HFFc6 (cell line): Measurements from ENCODE around the gene ACSL4. TPM values are rescaled to one million over a fixed set of nuclear protein-coding genes. Genes with fewer than 3 reads are reported as not detected.
A peak's percentile ranks its signal among the peaks of the same experiment; 100 is the strongest.

Experiments
- DNase-seq: peaks from one replicate; pipeline ENCODE4 v3.0.0-alpha.2; 2018
- H3K27ac Mint-ChIP-seq: 2 replicates; pipeline ENCODE4 v1.8.0; 2020; ENCODE audit warnings: mild to moderate bottlenecking, mixed read lengths
- H3K27me3 Mint-ChIP-seq: 2 replicates; pipeline ENCODE4 v1.8.0; 2021; ENCODE audit warnings: mild to moderate bottlenecking, moderate library complexity, mixed read lengths; ENCODE audit not compliant: insufficient read depth
- H3K36me3 Mint-ChIP-seq: 2 replicates; pipeline ENCODE4 v1.8.0; 2021; ENCODE audit warnings: low read depth, mixed read lengths
- H3K4me1 Mint-ChIP-seq: 2 replicates; pipeline ENCODE4 v1.8.0; 2020; ENCODE audit warnings: low read depth, mixed read lengths
- H3K4me3 Mint-ChIP-seq: 2 replicates; pipeline ENCODE4 v1.8.0; 2020; ENCODE audit warnings: mild to moderate bottlenecking, moderate library complexity, mixed read lengths
- H3K9me3 Mint-ChIP-seq: 2 replicates; pipeline ENCODE4 v1.8.0; 2020; ENCODE audit warnings: mild to moderate bottlenecking, mixed read lengths
- CTCF ChIP-seq: fragments of 200-600 bp; sonication (generic); IDR thresholded peaks from 2 replicates; pipeline ENCODE4 v1.5.0; 2021; ENCODE audit warnings: antibody characterized with exemption, mild to moderate bottlenecking
- total RNA-seq, 6 experiments: library from RNA; stranded (reverse); fragmentation: NEBNext Ultra II Directional; extraction: Animal tissue kit (Norgen Biotek cat#: 25700); gene quantifications; 2 replicates in 1 of 6; 3 replicates in 5 of 6; pipeline ENCODE4 v1.2.3, GENCODE V29; 2021

The ACSL4 gene
- total RNA-seq, 6 experiments from 2014 or later = 84.2 to 117 (median 92.3) TPM

GRCh38 chrX:109623997-109624396 is 109.1 kb downstream of the ACSL4 start:
- Mint-ChIP-seq H3K9me3 (no peaks in the 10 kb centered on the region), H3K4me3 (no peak overlapping the region), H3K27me3 (no peaks in the 10 kb centered on the region), H3K4me1 (peaks cover 5% of the 10 kb centered on the region; the same call in 1 of the 2 replicates), H3K27ac (no peak overlapping the region), H3K36me3 (peaks cover 5% of the 10 kb centered on the region; the same call in 1 of the 2 replicates)
- TF ChIP-seq CTCF = no peak
- DNase-seq = no peak

- Mint-ChIP-seq H3K4me1 (no peaks in the 10 kb centered on the region; the same call in 1 of the 2 replicates), H3K9me3 (no peaks in the 10 kb centered on the region), H3K27me3 (no peaks in the 10 kb centered on the region), H3K4me3 (no peak overlapping the region), H3K36me3 (no peaks in the 10 kb centered on the region), H3K27ac (no peak overlapping the region)
- TF ChIP-seq CTCF = no peak
- DNase-seq = no peak
These were observed 110.8 kb downstream of the ACSL4 start for GRCh38 chrX:109622270-109622669.

DNA sequence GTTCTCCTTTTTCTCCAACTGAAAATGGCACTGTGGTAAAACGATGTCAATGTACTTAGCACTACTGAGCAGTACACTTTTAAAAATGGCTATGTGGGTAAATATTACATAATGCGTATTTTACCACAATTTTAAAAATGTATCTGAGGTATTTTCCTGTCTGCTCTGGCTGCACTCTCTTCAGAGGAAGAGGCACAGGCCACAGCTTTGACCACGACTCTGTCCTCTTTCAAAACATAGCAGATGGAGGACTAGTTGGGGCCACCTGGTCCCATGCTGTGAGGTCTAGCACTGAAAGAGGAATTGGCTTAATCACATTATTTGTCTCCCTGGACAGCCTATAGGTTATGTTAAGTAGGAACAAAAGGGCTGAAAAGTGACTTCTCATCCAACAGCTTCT is 113.3 kb downstream of the ACSL4 start:
- Mint-ChIP-seq H3K9me3 (no peaks in the 10 kb centered on the region), H3K27me3 (no peaks in the 10 kb centered on the region), H3K4me3 (no peak overlapping the region), H3K36me3 (no peaks in the 10 kb centered on the region), H3K27ac (no peak overlapping the region), H3K4me1 (no peaks in the 10 kb centered on the region)
- DNase-seq = no peak
- no peak for TF ChIP-seq CTCF

DNA sequence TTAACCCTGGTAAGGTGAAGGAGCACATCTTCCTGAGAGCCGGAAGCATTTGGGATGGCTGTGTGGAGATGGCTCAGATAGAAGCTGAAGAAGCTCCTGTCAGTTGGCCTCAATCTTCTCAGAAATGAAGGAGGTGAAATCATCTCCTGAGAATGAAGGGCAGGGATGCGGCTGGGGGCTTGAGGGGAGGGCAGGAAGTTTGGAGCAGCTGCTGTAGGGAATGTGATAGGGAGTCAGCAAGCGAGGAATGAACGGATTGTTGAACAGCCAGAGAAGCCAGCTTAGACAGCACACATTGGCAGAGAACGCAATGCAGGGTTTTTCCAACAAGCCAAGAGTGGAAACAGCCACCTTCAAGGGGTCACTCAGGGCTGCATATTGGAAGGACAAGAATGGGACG is 118.1 kb downstream of the ACSL4 start:
- Mint-ChIP-seq H3K9me3 (no peaks in the 10 kb centered on the region), H3K27ac (no peak overlapping the region), H3K36me3 (no peaks in the 10 kb centered on the region), H3K4me1 (no peaks in the 10 kb centered on the region), H3K4me3 (no peak overlapping the region), H3K27me3 (no peaks in the 10 kb centered on the region)
- DNase-seq = no peak
- no peak for TF ChIP-seq CTCF

GRCh38 chrX:109601486-109601885 is 131.6 kb downstream of the ACSL4 start:
- Mint-ChIP-seq H3K4me3 (no peak overlapping the region), H3K27me3 (peaks cover 9% of the 10 kb centered on the region), H3K36me3 (no peaks in the 10 kb centered on the region), H3K4me1 (peaks cover 7% of the 10 kb centered on the region), H3K27ac (no peak overlapping the region), H3K9me3 (peaks cover 6% of the 10 kb centered on the region)
- no peak for DNase-seq
- no peak for TF ChIP-seq CTCF

GRCh38 chrX:109600237-109600651 is 132.8 kb downstream of the ACSL4 start:
- Mint-ChIP-seq H3K36me3 (no peaks in the 10 kb centered on the region), H3K27me3 (peaks cover 7% of the 10 kb centered on the region), H3K27ac (no peak overlapping the region), H3K9me3 (no peaks in the 10 kb centered on the region), H3K4me3 (peak overlapping the region; percentile 56; the same call in 1 of the 2 replicates), H3K4me1 (peaks cover 7% of the 10 kb centered on the region)
- DNase-seq = no peak
- TF ChIP-seq CTCF = no peak
